GM19463 (cell line): ENCODE results near the gene SCYL2.

Source experiments
- ATAC-seq: cut with Tn5 transposase; IDR thresholded peaks from one replicate; pipeline ENCODE4 v1.9.1; 2021; ENCODE audit warnings: mild to moderate bottlenecking, moderate library complexity; ENCODE audit not compliant: unreplicated experiment

Gene SCYL2

DNA sequence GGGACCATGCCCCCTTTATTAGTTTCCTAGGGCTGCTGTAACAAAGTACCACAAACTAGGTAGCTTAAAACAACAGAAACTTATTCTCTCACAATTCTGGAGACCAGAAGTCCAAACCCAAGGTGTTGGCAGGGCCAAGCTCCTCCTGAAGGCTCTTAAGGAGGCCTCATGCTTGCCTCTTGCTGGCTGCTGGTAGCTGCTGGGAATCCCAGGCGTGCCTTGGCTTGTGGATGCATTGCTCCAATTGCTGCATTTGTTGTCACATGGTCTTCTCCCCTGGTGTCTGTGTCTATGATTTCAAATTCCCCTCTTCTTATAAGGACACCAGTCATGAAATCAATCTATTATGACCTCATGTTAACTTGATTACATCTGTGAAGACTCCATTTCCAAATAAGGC, 101.1 kb downstream of the SCYL2 start:
- no peak for ATAC-seq

DNA sequence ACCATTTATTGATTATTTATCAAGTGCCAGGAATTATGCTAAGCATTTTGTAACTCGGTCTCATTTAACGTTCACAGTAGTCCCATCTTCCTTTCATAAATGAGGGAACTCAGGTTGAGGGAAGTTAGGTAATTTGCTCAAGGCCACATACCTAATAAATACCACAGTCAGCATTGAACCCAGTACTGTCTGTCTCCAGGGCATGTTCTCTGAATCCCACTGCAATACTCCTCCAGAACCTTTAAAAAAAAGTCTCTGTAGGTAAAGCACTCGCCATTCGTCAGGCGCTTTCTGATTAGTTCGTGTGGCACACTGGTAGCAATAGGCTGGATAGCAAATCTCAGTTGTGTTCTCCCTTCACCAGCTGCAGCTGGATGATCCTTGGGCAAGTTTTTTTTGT, 104.2 kb downstream of the SCYL2 start:
- no peak for ATAC-seq

DNA sequence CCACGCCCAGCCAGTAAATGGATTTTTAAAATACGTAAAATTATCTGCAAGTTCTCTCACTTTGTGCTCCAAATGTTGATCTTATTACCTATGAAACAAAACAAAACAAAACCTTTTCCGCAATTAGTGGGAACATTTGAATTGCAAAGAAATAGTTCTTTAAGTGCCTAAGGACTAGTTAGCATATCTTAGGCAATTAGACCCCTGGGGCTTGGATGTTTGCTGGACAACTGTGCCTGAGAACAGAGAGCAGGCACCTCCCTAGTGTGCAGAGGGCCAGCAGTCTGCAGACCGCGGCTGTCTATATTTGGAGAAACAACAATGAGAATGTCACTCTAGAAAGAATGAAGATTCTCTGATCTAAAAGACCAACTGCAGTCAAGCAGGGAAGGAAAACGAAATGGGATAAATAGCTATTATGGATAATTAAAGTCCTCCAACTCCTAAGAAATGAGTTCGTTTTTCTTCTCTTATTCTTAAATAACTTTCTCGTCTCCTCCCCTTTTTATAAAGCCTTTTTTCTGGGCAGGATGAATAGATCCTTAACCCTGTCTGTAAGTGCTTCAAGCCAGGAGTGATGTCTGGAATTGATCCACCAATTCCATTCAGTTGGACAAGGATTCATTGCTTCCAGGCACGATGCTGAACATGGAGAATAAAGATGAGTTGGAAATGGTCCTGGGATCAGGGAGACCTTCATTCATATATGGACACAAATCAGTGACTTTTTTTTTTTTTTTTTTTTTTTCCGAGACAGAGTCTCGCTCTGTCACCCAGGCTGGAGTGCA, 106.1 kb downstream of the SCYL2 start:
- ATAC-seq, result no peak

DNA sequence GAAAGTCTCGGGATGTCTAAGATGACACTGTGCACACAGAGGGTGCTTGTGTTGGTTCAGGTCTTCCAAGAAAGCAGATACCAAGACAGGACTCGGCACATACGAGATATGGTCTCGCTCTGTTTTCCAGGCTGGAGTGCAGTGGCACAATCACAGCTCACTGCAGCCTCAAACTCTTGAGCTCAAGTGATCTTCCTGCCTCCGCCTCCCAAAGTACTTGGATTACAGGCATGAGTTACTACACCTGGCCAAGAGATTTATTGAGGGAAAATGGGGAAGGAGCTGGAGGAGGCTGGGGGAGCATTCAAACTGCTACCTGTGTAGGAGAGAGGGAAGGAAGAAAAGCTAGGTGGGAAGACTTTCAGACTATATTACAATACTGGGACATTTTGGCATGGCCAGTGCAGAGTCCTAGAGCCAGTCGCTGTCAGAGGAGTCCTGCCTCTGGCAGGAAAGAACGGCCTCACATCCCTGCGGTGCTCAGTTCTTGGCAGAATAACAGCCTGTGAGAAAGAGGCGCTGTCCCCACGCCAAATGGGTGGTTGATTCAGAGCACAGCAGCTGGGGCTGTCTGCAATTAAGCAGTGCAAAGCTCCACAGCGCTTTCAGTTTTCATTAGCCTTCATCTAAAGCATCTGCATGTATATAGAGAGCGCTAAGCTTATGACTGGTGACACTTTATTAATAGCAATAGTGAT, 108.2 kb downstream of the SCYL2 start:
- no peak for ATAC-seq

DNA sequence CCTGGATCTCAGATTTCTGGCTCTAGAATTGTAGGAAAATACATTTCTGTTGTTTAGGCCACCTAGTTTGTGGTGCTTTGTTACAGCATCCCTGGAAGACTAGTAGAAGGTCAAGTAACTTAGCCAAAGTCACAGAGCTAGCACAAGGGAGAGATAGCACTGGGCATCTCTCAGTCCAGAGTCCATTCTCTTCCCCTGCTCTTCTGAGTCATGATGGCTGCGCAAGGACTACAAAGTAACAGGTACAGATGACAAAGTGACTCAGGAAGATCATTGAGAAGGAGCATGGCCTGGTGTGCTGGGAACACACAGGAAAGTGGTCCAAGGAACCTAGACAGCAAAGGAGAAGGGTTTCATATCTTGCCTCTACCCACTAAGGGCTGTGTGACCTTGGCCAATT, 109.2 kb downstream of the SCYL2 start:
- no peak for ATAC-seq

DNA sequence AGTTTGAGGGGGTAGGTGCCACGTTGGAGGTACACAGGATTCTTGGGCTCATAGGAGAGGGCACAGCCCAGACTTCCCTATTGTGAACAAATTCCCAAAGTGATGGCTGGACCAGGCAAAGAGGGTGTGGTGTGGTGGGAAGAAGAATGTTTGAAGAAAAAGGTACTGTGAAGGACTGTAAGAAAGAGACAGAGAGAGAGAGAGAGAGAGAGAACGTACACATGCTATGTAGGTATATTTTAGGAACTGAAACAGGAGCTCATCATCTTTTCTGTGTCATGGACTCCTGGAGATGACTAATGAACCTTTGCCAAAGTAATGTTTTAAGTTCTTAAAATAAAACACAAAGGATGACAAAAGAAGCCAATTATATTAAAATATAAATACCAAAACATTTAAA, 114.4 kb downstream of the SCYL2 start:
- no peak for ATAC-seq

DNA sequence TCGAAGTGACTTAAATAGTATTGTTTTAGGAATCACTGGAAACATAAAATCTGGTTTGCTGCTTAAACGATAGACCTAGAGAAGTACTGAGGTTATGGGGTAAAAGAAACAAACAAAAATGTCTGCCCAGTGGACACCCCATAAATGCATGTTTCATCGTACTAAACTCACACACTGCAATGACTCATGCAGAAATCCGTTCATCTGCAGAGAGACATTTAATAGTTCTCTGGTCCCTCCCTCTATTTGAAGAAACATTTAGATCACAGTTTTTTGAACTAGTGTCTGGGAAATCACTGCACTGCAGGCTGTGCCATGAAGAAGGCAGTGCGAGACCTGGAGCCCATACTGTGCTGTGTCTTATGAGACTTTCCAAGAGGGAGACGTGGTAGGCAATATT, 115.4 kb downstream of the SCYL2 start:
- no peak for ATAC-seq

DNA sequence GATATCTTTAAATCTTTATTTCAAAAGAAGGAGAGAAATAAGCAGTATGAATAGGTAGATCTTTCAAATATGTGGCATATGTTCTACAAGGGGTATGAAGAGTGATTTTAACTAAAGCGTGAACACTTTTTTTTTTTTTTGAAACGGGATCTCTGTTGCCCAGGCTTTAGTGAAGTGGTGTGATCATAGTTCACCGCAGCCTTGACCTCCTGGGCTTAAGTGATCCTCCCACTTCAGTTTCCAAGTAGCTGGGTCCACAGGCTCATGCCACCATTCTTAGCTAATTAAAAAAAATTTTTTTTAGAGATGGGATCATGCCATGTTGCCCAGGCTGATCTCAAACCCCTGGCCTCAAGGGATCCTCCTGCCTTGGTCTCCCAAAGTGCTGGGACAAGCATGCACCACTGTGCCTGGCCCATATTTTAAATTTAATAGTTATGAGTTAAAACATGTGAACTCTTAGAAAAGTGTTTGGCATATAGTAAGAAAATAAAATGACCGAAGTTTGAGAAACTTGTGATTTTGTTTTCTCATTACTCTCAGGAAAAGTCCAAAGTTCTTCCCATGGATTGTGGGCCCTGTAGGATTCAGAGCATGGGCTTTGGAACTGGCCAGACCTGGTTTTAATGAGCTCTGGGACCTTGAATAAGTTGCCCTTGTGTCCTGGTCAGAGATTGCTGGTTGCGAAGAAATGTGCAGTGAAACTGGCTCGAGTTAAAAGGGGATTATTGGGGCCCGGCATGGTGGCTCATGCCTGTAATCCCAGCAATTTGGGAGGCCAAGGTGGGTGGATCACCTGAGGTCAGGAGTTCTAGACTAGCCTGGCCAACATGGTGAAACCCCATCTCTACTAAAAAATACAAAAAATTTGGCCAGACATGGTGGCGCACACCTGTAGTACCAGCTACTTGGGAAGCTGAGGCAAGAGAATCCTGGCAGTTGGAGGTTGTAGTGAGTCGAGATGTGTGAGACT, 116.9 kb downstream of the SCYL2 start:
- no peak for ATAC-seq

DNA sequence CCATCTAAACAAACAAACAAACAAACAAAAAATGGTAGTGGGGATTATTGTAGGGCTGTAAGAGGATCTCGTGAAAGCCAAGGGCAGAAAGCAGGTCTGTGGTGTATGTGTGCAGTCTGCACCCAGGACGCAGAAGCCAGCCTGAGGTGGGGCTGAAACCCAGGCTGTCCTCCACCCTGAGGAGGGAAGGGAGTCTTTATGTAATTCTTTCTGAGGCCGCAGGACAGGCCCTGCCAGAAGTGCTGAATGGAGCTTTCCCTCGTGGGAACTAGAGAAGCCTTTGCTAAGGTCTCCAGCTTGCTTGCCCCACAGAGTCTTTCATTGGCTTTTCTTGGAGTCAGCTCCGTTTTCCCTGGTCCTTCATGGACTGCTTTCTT, 117.6 kb downstream of the SCYL2 start:
- ATAC-seq, result no peak

DNA sequence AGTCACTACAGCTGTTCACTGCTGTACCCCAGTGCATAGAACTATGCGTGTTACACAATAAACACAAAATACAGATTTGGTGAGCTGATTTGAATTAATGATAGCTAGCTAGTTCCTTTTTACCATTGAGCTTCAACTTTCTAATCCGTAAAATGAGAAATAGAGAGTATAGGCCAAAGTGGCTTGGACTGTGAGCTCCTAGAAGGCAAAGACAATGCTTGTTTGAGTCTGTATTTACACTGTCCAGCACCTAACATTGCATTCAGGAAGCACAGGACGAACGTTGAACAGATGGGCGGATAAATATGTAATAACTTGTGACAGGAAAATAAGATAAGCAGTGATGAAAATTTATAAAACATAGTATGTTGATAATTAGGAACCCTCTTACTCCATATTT, 121.4 kb downstream of the SCYL2 start:
- no peak for ATAC-seq
